HPDE6-E6E7 (cell line): ENCODE results near the gene SYNPR.

Source experiments
- DNase-seq: peaks from one replicate; pipeline ENCODE4 v3.0.0; 2011; ENCODE audit warnings: missing footprints; ENCODE audit errors: extremely low spot score

Gene SYNPR

GRCh38 chr3:63304421-63304820 is 26.3 kb downstream of the SYNPR start:
- DNase-seq, result no peak

GRCh38 chr3:63308072-63308471 is 30.0 kb downstream of the SYNPR start:
- no peak for DNase-seq

GRCh38 chr3:63309768-63310167 is 31.7 kb downstream of the SYNPR start:
- DNase-seq, result no peak

GRCh38 chr3:63323766-63324165 is 45.7 kb downstream of the SYNPR start:
- DNase-seq, result no peak

GRCh38 chr3:63324621-63325020 is 46.5 kb downstream of the SYNPR start:
- no peak for DNase-seq

- DNase-seq, result no peak
These were observed 47.3 kb downstream of the SYNPR start for GRCh38 chr3:63325386-63325785.

GRCh38 chr3:63328365-63328764 is 50.3 kb downstream of the SYNPR start:
- DNase-seq, result no peak

- DNase-seq, result no peak
These were observed 53.4 kb downstream of the SYNPR start for GRCh38 chr3:63331520-63331919.

- no peak for DNase-seq
These were observed 55.7 kb downstream of the SYNPR start for GRCh38 chr3:63333815-63334214.

- DNase-seq, result no peak
These were observed 60.2 kb downstream of the SYNPR start for GRCh38 chr3:63338351-63338750.

GRCh38 chr3:63343674-63344073 is 65.6 kb downstream of the SYNPR start:
- DNase-seq, result peak; percentile 35

GRCh38 chr3:63344661-63345060 is 66.6 kb downstream of the SYNPR start:
- no peak for DNase-seq

- no peak for DNase-seq
These were observed 71.8 kb downstream of the SYNPR start for GRCh38 chr3:63349583-63350573.

- no peak for DNase-seq
These were observed 73.3 kb downstream of the SYNPR start for GRCh38 chr3:63351159-63352007.

- DNase-seq, result no peak
These were observed 73.8 kb downstream of the SYNPR start for GRCh38 chr3:63352008-63352279.

- DNase-seq, result peak; percentile 3
These were observed 75.3 kb downstream of the SYNPR start for GRCh38 chr3:63353383-63353782.

- no peak for DNase-seq
These were observed 76.1 kb downstream of the SYNPR start for GRCh38 chr3:63354160-63354559.

- no peak for DNase-seq
These were observed 77.7 kb downstream of the SYNPR start for GRCh38 chr3:63355809-63356208.

GRCh38 chr3:63364495-63364894 is 86.4 kb downstream of the SYNPR start:
- no peak for DNase-seq

- no peak for DNase-seq
These were observed 86.8 kb downstream of the SYNPR start for GRCh38 chr3:63364910-63365309.

GRCh38 chr3:63365671-63366070 is 87.6 kb downstream of the SYNPR start:
- DNase-seq, result no peak

- DNase-seq, result no peak
These were observed 92.0 kb downstream of the SYNPR start for GRCh38 chr3:63370094-63370493.

GRCh38 chr3:63383040-63383439 is 104.9 kb downstream of the SYNPR start:
- no peak for DNase-seq
